Calu3 (cell line): ENCODE measurements around the gene STAC. TPM values are rescaled to one million over a fixed set of nuclear protein-coding genes. Genes with fewer than 3 reads are reported as not detected.

Experiments used
- BruUV-seq: library from RNA; stranded (reverse); fragments of 400-500 nt; replicated peaks from 2 replicates; lab custom pipeline; 2021; lab: Mats Ljungman, UMichigan
- CTCF ChIA-PET: fragments of 300-600 bp; sonication (Branson Sonifier 250); formaldehyde crosslinking; loops from one replicate; lab custom pipeline; 2022; ENCODE audit warnings: antibody characterized with exemption; lab: Charles Lee
- DNase-seq: peaks from one replicate; pipeline ENCODE4 v3.0.0; 2022
- H3K27ac Mint-ChIP-seq: one replicate; pipeline ENCODE4 v1.8.0; 2022; ENCODE audit warnings: mixed read lengths; ENCODE audit not compliant: unreplicated experiment
- H3K27me3 Mint-ChIP-seq: one replicate; pipeline ENCODE4 v1.8.0; 2022; ENCODE audit warnings: mixed read lengths; ENCODE audit not compliant: unreplicated experiment
- H3K36me3 Mint-ChIP-seq: one replicate; pipeline ENCODE4 v1.8.0; 2022; ENCODE audit warnings: mild to moderate bottlenecking, moderate library complexity, mixed read lengths; ENCODE audit not compliant: insufficient read depth, unreplicated experiment
- H3K4me1 Mint-ChIP-seq: one replicate; pipeline ENCODE4 v1.8.0; 2022; ENCODE audit warnings: mild to moderate bottlenecking, low read depth, mixed read lengths; ENCODE audit not compliant: unreplicated experiment
- H3K4me3 Mint-ChIP-seq: one replicate; pipeline ENCODE4 v1.8.0; 2022; ENCODE audit warnings: mild to moderate bottlenecking, low read depth, moderate library complexity, mixed read lengths; ENCODE audit not compliant: unreplicated experiment
- H3K9me3 Mint-ChIP-seq: one replicate; pipeline ENCODE4 v1.8.0; 2022; ENCODE audit warnings: low read depth, mixed read lengths; ENCODE audit not compliant: unreplicated experiment
- intact Hi-C: fragments of 100-400 bp; cut with micrococcal nuclease; formaldehyde crosslinking; loops from one replicate; pipeline ENCODE4 v1.10.0; 2022; ENCODE audit not compliant: unreplicated experiment
- total RNA-seq: library from RNA; stranded (reverse); gene quantifications from 2 replicates; pipeline ENCODE4 v1.2.3, GENCODE V29; 2022
- TF ChIP-seq, protein P1 (sequence below): fragments of 200-600 bp; IDR thresholded peaks from one replicate; pipeline ENCODE4 v1.8.0; 2022; ENCODE audit warnings: antibody characterized with exemption; ENCODE audit not compliant: unreplicated experiment

STAC gene
- total RNA-seq, 1 experiment from 2014 or later, result 12.8 TPM

DNA sequence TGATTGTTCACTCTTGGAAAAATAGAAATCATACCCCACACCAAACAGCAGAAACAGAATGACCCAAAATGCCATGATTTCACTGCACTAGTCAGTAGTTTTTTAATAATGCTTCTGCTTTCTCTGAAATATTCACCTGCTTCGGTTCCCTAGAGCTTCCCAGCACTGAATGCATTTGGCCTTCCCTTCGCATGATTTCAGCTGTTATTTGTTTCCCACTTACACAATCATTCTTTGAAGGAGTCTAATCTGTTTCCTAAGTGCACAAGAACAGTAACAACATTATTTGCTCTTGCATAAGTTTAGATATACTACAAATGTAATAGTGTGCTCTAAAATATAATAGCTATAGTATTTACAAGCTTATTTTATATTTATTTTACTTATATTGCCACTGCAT lies 178.7 kb downstream of the STAC start:
- TF ChIP-seq, protein P1, sequence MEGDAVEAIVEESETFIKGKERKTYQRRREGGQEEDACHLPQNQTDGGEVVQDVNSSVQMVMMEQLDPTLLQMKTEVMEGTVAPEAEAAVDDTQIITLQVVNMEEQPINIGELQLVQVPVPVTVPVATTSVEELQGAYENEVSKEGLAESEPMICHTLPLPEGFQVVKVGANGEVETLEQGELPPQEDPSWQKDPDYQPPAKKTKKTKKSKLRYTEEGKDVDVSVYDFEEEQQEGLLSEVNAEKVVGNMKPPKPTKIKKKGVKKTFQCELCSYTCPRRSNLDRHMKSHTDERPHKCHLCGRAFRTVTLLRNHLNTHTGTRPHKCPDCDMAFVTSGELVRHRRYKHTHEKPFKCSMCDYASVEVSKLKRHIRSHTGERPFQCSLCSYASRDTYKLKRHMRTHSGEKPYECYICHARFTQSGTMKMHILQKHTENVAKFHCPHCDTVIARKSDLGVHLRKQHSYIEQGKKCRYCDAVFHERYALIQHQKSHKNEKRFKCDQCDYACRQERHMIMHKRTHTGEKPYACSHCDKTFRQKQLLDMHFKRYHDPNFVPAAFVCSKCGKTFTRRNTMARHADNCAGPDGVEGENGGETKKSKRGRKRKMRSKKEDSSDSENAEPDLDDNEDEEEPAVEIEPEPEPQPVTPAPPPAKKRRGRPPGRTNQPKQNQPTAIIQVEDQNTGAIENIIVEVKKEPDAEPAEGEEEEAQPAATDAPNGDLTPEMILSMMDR, result no peak
- DNase-seq, result no peak
- Mint-ChIP-seq H3K27ac (no peak overlapping the region), H3K4me1 (peaks cover 10% of the 10 kb centered on the region), H3K4me3 (no peak overlapping the region), H3K36me3 (no peaks in the 10 kb centered on the region), H3K9me3 (no peaks in the 10 kb centered on the region), H3K27me3 (no peaks in the 10 kb centered on the region)
- intact Hi-C loops, result no loop called here
- no TSS peak for BruUV-seq
- CTCF ChIA-PET, result no interaction called here

DNA sequence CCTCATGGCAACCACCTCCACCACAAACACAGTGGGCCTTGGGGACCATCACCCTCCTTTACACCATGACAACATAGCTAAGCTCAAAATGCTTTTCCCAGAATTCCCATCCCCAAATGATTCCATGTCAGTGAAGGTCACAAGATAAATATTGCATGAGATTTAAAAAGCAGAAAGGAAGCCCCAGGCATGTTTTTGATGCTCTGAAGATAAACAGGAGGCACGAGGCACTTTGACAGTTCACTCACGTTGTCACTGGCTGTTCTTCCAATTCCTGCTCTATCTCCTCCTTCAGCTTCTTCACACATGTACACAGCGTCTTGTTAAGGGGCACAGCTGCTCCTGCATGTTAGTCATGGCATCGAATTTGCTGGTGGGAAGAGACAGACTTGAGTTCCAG lies 180.4 kb downstream of the STAC start:
- no TSS peak for BruUV-seq
- no peaks in the 10 kb centered on the region for H3K36me3 Mint-ChIP-seq
- peaks cover 10% of the 10 kb centered on the region for H3K4me1 Mint-ChIP-seq
- H3K9me3 Mint-ChIP-seq, result no peaks in the 10 kb centered on the region
- TF ChIP-seq, protein P1, result no peak
- CTCF ChIA-PET, result no interaction called here
- H3K27me3 Mint-ChIP-seq, result no peaks in the 10 kb centered on the region
- no peak for DNase-seq
- H3K4me3 Mint-ChIP-seq, result no peak overlapping the region
- intact Hi-C loops, result no loop called here
- H3K27ac Mint-ChIP-seq, result no peak overlapping the region

DNA sequence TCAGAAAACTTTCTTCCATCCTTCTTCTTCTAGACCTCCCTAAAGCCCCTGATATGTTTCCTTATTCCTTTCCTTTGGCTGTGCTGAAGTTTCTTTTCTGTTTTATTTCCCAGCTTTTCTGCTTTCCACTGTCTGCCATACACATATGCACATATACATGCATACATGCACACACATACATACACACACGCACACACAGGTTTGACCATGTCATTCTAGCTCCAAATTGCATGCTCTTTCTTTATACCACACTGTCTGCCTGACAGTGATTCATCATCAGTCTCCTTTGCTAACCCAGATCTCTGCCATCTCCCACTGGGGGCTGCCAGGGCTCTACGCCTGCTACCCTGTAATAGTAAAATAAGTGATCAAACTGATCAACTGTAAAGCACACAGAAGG lies 181.3 kb downstream of the STAC start:
- no peak overlapping the region for H3K27ac Mint-ChIP-seq
- no TSS peak for BruUV-seq
- no peaks in the 10 kb centered on the region for H3K36me3 Mint-ChIP-seq
- CTCF ChIA-PET, result no interaction called here
- intact Hi-C loops, result no loop called here
- no peaks in the 10 kb centered on the region for H3K27me3 Mint-ChIP-seq
- no peaks in the 10 kb centered on the region for H3K9me3 Mint-ChIP-seq
- peaks cover 7% of the 10 kb centered on the region for H3K4me1 Mint-ChIP-seq
- TF ChIP-seq, protein P1, result no peak
- H3K4me3 Mint-ChIP-seq, result no peak overlapping the region
- DNase-seq, result no peak

DNA sequence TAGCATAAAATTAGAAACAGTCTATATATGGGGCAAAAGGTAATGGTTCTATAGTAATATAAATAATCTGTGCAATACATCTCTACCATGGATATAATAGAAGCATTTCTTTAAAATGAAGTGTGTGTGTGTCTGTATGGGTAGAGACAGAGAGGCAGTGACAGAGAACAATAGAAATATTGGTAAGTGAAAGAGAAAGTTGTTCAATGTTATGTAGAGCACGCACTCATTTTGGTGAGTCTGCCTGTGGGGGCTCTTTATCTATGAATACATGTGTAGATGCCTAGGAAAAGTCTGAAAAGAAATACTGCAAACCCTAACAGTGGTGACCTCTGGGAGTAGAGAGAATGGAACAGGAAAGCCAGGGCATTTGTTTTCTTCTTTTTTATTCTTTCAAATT lies 182.6 kb downstream of the STAC start:
- H3K4me3 Mint-ChIP-seq, result no peak overlapping the region
- H3K27ac Mint-ChIP-seq, result no peak overlapping the region
- CTCF ChIA-PET, result no interaction called here
- TF ChIP-seq, protein P1, result no peak
- no peaks in the 10 kb centered on the region for H3K4me1 Mint-ChIP-seq
- H3K9me3 Mint-ChIP-seq, result no peaks in the 10 kb centered on the region
- BruUV-seq, result no TSS peak
- no peaks in the 10 kb centered on the region for H3K27me3 Mint-ChIP-seq
- no peak for DNase-seq
- no peaks in the 10 kb centered on the region for H3K36me3 Mint-ChIP-seq
- intact Hi-C loops, result no loop called here
